Measurements from ENCODE around the gene ZNF862. TPM values are rescaled to one million over a fixed set of nuclear protein-coding genes. Genes with fewer than 3 reads are reported as not detected.
A peak's percentile ranks its signal among the peaks of the same experiment; 100 is the strongest.

Gene ZNF862
- total and polyA plus RNA-seq, 4 experiments from 2014 or later = 9.8 to 88.6 (median 47.4) TPM

DNA sequence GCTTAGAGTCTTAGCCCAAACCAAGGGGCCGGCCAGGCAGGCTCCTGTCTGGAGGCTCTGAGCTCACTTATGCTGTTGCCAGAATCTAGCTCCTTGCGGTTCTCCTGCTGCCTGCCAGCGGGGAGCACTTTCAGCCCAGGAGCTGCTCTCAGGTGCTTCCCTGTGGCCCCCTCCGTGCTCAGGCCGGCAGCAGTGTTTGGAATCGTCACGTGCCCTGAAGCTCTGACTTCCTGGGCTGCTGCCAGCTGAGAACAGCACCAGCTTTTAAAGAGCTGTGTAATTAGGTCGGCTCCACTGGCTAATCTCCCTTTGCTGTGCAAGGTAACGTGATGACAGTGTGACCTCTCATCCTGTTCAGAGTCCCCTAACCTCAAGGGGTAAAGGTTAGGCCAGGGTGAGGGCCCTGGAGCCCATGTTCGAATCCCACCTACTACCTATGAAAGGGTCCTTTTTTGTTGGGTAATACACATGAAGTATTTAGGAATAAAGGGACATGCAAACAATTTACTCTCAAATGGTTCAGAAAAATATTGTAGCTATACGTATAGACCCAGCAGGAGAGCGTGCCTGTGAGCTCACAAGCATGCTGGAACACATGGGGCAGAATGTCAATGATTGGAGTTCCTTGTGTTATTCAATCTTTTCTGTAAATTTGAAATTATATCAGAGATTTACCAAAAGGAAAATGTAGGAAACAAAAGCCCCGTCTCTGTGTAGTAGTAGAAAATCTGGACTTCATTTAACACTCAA lies 16.6 kb downstream of the ZNF862 start:
- intact Hi-C loops (cut with micrococcal nuclease) = loop anchor here (1.0 to 2.0 kb wide), 2 partner anchors 11 to 16 kb away; partner anchors contain the start of gene ZNF862
- CTCF ChIA-PET (ENCODE audit: partially characterized antibody) = interaction anchor here (0.6 to 1.8 kb wide), 8 partner anchors 11 to 593 kb away, joined by 3 to 8 read pairs (median 4); no protein-coding TSS in a partner anchor
- Histone ChIP-seq H3K36me3 (ENCODE audit: insufficient read depth, low read length) (peaks cover 4% of the 10 kb centered on the region), H3K27me3 (ENCODE audit: insufficient read depth, low read length) (no peaks in the 10 kb centered on the region), H3K27ac (ENCODE audit: low read depth, low read length) (peak overlapping the region; percentile 7), H3K4me3 (ENCODE audit: low read length in 2 of 2) (no peak overlapping the region), H3K4me1 (ENCODE audit: insufficient read depth, low read length) (peaks cover 38% of the 10 kb centered on the region), H3K9me3 (ENCODE audit: control insufficient read depth in 1 of 2, low read length in 2 of 2) (no peaks in the 10 kb centered on the region)
- no peaks in the 10 kb centered on the region for H3K9me3 Mint-ChIP-seq
- no peaks in the 10 kb centered on the region for H3K27me3 Mint-ChIP-seq
- DNase-seq = peak in 3 of 5 donors; percentile 41 to 49 (median 43)
- H3K36me3 Mint-ChIP-seq = peaks cover 18 to 30% of the 10 kb centered on the region in 2 donors
- POLR2A ChIA-PET (ENCODE audit: partially characterized antibody) = interaction anchor here (1.1 to 6.5 kb wide), 5 partner anchors 11 to 469 kb away, joined by 3 to 49 read pairs (median 23); partner anchors contain the start of genes ACTR3C, LRRC61 and ZNF862
- peak overlapping the region in 6 of 8 donors; percentile 4 to 62 (median 32) for H3K4me3 Mint-ChIP-seq
- peak overlapping the region; percentile 54 to 89 (median 83) for H3K27ac Mint-ChIP-seq
- peaks cover 36 to 50% (median 37%) of the 10 kb centered on the region in 4 donors for H3K4me1 Mint-ChIP-seq

DNA sequence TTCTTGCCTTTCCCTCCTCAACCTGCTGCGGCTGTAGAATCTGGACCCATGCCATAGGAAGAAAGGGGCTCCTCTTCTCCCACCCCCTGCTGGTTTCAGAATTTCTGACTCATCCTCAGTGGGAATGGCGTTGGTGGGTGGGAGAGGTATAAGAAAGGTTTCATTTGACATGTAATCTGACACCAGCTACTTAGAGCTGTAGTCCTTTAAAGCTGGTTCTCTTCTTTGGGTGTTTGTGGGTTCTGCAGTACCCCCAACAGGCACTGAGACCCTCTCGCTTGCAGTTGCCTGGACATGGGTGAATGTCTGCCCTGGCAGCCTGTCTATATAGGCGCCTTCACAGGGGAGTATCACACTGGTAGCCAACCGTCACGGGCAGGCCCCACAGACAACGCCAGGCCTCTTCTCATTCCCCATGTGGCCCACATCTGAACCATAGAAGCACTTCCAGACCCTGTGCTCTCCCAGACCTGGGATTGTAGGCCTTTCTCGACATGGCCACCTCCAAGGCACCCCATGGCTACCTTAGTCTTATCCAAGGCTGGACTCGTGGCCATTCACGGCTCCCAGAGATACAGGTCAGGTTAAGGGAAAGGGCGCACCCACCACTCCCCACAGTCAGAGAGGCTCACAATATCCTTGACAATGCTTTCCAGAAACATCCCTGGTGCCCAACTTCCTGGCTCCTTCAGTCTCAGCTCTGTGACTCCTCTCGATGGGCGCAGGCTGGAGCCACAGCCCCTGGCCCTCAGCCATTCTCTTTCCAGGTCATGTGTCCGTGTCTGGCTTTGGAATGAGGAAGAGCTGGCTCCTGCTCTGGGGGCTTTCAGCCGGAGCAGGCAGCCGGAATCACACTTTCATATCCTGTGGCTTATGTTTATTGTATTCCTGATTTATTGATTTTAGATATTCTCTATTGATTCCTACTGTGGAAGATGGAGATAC lies 17.5 kb downstream of the ZNF862 start:
- H3K27me3 ChIP-seq (ENCODE audit: insufficient read depth, low read length) = no peaks in the 10 kb centered on the region
- H3K4me3 ChIP-seq (ENCODE audit: low read length in 2 of 2) = no peak overlapping the region
- Mint-ChIP-seq H3K36me3 (peaks cover 27 to 31% of the 10 kb centered on the region in 2 donors), H3K4me3 (peak overlapping the region in 6 of 8 donors; percentile 12 to 85 (median 64)), H3K9me3 (no peaks in the 10 kb centered on the region), H3K27me3 (no peaks in the 10 kb centered on the region), H3K4me1 (peaks cover 36 to 50% (median 40%) of the 10 kb centered on the region in 4 donors), H3K27ac (peak overlapping the region; percentile 54 to 95 (median 83))
- H3K36me3 ChIP-seq (ENCODE audit: insufficient read depth, low read length) = peaks cover 4% of the 10 kb centered on the region
- ChIA-PET CTCF (ENCODE audit: partially characterized antibody) (interaction anchor here (1.3 to 1.8 kb wide), 5 partner anchors 15 to 57 kb away, joined by 3 to 8 read pairs (median 4); no protein-coding TSS in a partner anchor), POLR2A (ENCODE audit: partially characterized antibody) (interaction anchor here (3.2 to 6.5 kb wide), 3 partner anchors 10 to 17 kb away, joined by 23 to 49 read pairs (median 47); partner anchors contain the start of gene ZNF862)
- no peak overlapping the region for H3K27ac ChIP-seq (ENCODE audit: low read depth, low read length)
- intact Hi-C loops (cut with micrococcal nuclease) = loop anchor here (2.0 kb wide), 2 partner anchors 15 to 17 kb away; partner anchors contain the start of gene ZNF862
- H3K9me3 ChIP-seq (ENCODE audit: control insufficient read depth in 1 of 2, low read length in 2 of 2) = no peaks in the 10 kb centered on the region
- peaks cover 38% of the 10 kb centered on the region for H3K4me1 ChIP-seq (ENCODE audit: insufficient read depth, low read length)
- DNase-seq = no peak

DNA sequence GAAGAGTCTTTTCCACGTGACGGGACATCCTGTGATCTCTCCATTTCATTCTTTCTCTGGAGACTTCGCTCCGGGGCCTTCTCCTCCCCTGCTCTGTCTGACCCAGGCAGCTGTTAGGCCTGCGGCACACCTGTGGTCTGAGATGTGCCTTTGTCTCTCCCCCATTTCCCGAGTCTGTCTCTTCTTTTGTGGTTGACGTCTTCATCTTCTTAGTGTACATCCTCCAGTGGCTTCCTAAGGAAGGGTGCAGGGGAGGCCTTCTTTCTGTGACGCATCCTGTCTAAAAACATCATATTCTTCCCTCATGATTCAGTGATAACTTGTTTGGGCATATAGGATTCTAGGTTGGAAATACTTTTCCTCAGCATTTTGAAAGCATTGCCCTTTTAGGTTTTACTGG lies 18.4 kb downstream of the ZNF862 start:
- H3K4me3 ChIP-seq (ENCODE audit: low read length in 2 of 2) = no peak overlapping the region
- intact Hi-C loops (cut with micrococcal nuclease) = loop anchor here (2.0 kb wide), 1 partner anchor 14 kb away; no protein-coding TSS in a partner anchor
- peak overlapping the region; percentile 49 to 95 (median 84) for H3K27ac Mint-ChIP-seq
- H3K4me1 Mint-ChIP-seq = peaks cover 36 to 52% (median 40%) of the 10 kb centered on the region in 4 donors
- H3K9me3 ChIP-seq (ENCODE audit: control insufficient read depth in 1 of 2, low read length in 2 of 2) = no peaks in the 10 kb centered on the region
- peak overlapping the region; percentile 12 to 85 (median 58) for H3K4me3 Mint-ChIP-seq
- H3K27me3 ChIP-seq (ENCODE audit: insufficient read depth, low read length) = no peaks in the 10 kb centered on the region
- peak in 4 of 5 donors; percentile 42 to 63 (median 49) for DNase-seq
- peaks cover 4% of the 10 kb centered on the region for H3K36me3 ChIP-seq (ENCODE audit: insufficient read depth, low read length)
- CTCF ChIA-PET (ENCODE audit: partially characterized antibody) = no interaction called here
- H3K4me1 ChIP-seq (ENCODE audit: insufficient read depth, low read length) = peaks cover 42% of the 10 kb centered on the region
- H3K36me3 Mint-ChIP-seq = peaks cover 28 to 32% of the 10 kb centered on the region in 2 donors
- no peaks in the 10 kb centered on the region for H3K9me3 Mint-ChIP-seq
- H3K27me3 Mint-ChIP-seq = no peaks in the 10 kb centered on the region
- peak overlapping the region; percentile 25 for H3K27ac ChIP-seq (ENCODE audit: low read depth, low read length)
- POLR2A ChIA-PET (ENCODE audit: partially characterized antibody) = interaction anchor here (3.2 to 6.5 kb wide), 3 partner anchors 9 to 18 kb away, joined by 23 to 49 read pairs (median 47); partner anchors contain the start of gene ZNF862

DNA sequence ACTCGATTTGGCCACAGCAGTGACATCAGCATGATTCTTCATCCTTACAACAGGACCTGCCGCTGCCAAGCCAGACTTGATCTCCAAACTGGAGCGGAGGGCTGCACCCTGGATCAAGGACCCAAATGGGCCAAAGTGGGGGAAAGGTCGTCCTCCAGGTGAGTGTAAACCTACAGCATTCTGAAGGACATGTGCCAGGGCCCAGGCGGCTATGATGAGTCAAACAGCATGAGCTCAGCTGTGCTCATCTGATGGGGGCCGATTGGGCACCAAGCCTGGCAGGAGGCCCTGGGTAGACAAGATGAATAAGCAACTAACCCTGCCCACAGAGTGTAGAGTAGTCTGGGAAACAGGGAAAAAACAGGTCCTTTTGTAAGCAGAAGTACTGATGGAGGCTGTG lies 21.2 kb downstream of the ZNF862 start:
- peaks cover 64% of the 10 kb centered on the region for H3K4me1 ChIP-seq (ENCODE audit: insufficient read depth, low read length)
- peak overlapping the region in 2 of 7 donors; percentile 18 to 71 for H3K27ac Mint-ChIP-seq
- intact Hi-C loops (cut with micrococcal nuclease) = no loop called here
- H3K9me3 Mint-ChIP-seq = no peaks in the 10 kb centered on the region
- peaks cover 37 to 64% (median 51%) of the 10 kb centered on the region in 4 donors for H3K4me1 Mint-ChIP-seq
- H3K27ac ChIP-seq (ENCODE audit: low read depth, low read length) = no peak overlapping the region
- ChIA-PET CTCF (ENCODE audit: partially characterized antibody) (no interaction called here), POLR2A (ENCODE audit: partially characterized antibody) (interaction anchor here (1.0 to 1.6 kb wide), 3 partner anchors 9 to 21 kb away, joined by 3 to 4 read pairs (median 3); partner anchors contain the start of gene ZNF862)
- no peaks in the 10 kb centered on the region for H3K27me3 ChIP-seq (ENCODE audit: insufficient read depth, low read length)
- no peaks in the 10 kb centered on the region for H3K9me3 ChIP-seq (ENCODE audit: control insufficient read depth in 1 of 2, low read length in 2 of 2)
- H3K4me3 Mint-ChIP-seq = no peak overlapping the region
- H3K27me3 Mint-ChIP-seq = no peaks in the 10 kb centered on the region
- peaks cover 30 to 37% of the 10 kb centered on the region in 2 donors for H3K36me3 Mint-ChIP-seq
- peaks cover 12% of the 10 kb centered on the region for H3K36me3 ChIP-seq (ENCODE audit: insufficient read depth, low read length)
- H3K4me3 ChIP-seq (ENCODE audit: low read length in 2 of 2) = no peak overlapping the region
- DNase-seq = no peak

DNA sequence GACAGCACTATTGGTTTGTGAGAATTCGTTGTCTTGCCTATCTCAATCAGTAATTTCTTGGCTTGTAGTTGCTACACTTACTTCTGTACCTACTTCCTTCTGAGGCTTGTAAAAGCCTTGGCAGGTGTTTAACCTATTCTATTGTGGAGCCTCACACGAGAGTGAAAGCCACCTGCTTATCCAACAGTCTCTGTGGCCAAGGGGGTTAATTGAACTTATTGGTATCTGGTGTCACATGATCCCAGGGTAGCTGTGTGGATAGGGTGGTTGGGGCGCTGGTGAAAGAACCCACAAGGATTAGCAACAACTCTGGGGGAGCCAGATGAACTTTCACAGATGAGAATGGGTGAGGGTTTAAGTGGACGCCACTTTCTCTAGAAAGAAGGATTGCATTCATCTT lies 21.7 kb downstream of the ZNF862 start:
- H3K4me1 Mint-ChIP-seq = peaks cover 33 to 62% (median 50%) of the 10 kb centered on the region in 4 donors
- H3K27me3 Mint-ChIP-seq = no peaks in the 10 kb centered on the region
- Histone ChIP-seq H3K36me3 (ENCODE audit: insufficient read depth, low read length) (peaks cover 12% of the 10 kb centered on the region), H3K9me3 (ENCODE audit: control insufficient read depth in 1 of 2, low read length in 2 of 2) (no peaks in the 10 kb centered on the region), H3K4me3 (ENCODE audit: low read length in 2 of 2) (no peak overlapping the region), H3K27ac (ENCODE audit: low read depth, low read length) (no peak overlapping the region), H3K4me1 (ENCODE audit: insufficient read depth, low read length) (peaks cover 64% of the 10 kb centered on the region), H3K27me3 (ENCODE audit: insufficient read depth, low read length) (no peaks in the 10 kb centered on the region)
- peaks cover 29 to 38% of the 10 kb centered on the region in 2 donors for H3K36me3 Mint-ChIP-seq
- ChIA-PET CTCF (ENCODE audit: partially characterized antibody) (no interaction called here), POLR2A (ENCODE audit: partially characterized antibody) (interaction anchor here (1.6 to 2.9 kb wide), 2 partner anchors 9 to 21 kb away, joined by 4 to 12 read pairs; partner anchors contain the start of gene ZNF862)
- H3K9me3 Mint-ChIP-seq = no peaks in the 10 kb centered on the region
- DNase-seq = no peak
- H3K4me3 Mint-ChIP-seq = no peak overlapping the region
- intact Hi-C loops (cut with micrococcal nuclease) = no loop called here
- H3K27ac Mint-ChIP-seq = peak overlapping the region in 3 of 7 donors; percentile 17 to 46 (median 37)

DNA sequence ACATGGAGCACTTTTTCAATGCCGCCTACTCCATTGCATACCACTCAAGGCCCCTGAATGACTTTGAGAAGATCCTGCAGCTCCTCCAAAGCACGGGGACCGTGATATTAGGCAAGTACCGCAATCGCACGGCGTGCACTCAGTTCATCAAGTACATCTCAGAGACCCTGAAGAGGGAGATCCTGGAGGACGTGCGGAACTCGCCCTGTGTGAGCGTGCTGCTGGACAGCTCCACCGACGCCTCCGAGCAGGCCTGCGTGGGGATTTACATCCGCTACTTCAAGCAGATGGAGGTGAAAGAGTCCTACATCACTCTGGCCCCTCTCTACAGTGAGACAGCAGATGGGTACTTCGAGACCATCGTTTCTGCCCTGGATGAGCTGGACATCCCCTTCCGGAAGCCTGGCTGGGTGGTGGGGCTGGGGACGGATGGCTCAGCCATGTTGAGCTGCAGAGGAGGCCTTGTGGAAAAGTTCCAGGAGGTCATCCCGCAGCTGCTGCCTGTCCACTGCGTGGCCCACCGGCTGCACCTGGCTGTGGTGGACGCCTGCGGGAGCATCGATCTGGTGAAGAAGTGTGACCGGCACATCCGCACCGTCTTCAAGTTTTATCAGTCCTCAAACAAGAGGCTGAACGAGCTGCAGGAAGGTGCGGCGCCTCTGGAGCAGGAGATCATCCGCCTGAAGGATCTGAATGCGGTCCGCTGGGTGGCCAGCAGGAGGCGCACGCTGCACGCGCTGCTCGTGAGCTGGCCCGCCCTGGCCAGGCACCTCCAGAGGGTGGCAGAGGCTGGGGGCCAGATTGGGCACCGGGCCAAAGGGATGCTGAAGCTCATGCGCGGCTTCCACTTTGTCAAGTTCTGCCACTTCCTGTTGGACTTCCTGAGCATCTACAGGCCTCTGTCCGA lies 22.9 kb downstream of the ZNF862 start:
- no peaks in the 10 kb centered on the region for H3K27me3 ChIP-seq (ENCODE audit: insufficient read depth, low read length)
- no peak overlapping the region for H3K27ac ChIP-seq (ENCODE audit: low read depth, low read length)
- H3K36me3 ChIP-seq (ENCODE audit: insufficient read depth, low read length) = peaks cover 12% of the 10 kb centered on the region
- Mint-ChIP-seq H3K27ac (peak overlapping the region in 1 of 7 donors; percentile 63), H3K27me3 (no peaks in the 10 kb centered on the region), H3K9me3 (no peaks in the 10 kb centered on the region), H3K4me1 (peaks cover 34 to 62% (median 49%) of the 10 kb centered on the region in 4 donors), H3K36me3 (peaks cover 34 to 43% of the 10 kb centered on the region in 2 donors), H3K4me3 (no peak overlapping the region)
- intact Hi-C loops (cut with micrococcal nuclease) = no loop called here
- no peaks in the 10 kb centered on the region for H3K9me3 ChIP-seq (ENCODE audit: control insufficient read depth in 1 of 2, low read length in 2 of 2)
- CTCF ChIA-PET (ENCODE audit: partially characterized antibody) = interaction anchor here (1.2 to 2.6 kb wide), 4 partner anchors 9 to 22 kb away, joined by 3 to 12 read pairs (median 9); no protein-coding TSS in a partner anchor
- POLR2A ChIA-PET (ENCODE audit: partially characterized antibody) = interaction anchor here (0.6 to 2.9 kb wide), 3 partner anchors 10 to 89 kb away, joined by 4 to 33 read pairs (median 12); partner anchors contain the start of gene ZNF862
- H3K4me1 ChIP-seq (ENCODE audit: insufficient read depth, low read length) = peaks cover 64% of the 10 kb centered on the region
- H3K4me3 ChIP-seq (ENCODE audit: low read length in 2 of 2) = no peak overlapping the region
- no peak for DNase-seq

Measured in CD4-positive, alpha-beta memory T cell (primary cell).